ENCODE measurements around the gene ACTN4.
A peak's percentile ranks its signal among the peaks of the same experiment; 100 is the strongest.

The ACTN4 gene

DNA sequence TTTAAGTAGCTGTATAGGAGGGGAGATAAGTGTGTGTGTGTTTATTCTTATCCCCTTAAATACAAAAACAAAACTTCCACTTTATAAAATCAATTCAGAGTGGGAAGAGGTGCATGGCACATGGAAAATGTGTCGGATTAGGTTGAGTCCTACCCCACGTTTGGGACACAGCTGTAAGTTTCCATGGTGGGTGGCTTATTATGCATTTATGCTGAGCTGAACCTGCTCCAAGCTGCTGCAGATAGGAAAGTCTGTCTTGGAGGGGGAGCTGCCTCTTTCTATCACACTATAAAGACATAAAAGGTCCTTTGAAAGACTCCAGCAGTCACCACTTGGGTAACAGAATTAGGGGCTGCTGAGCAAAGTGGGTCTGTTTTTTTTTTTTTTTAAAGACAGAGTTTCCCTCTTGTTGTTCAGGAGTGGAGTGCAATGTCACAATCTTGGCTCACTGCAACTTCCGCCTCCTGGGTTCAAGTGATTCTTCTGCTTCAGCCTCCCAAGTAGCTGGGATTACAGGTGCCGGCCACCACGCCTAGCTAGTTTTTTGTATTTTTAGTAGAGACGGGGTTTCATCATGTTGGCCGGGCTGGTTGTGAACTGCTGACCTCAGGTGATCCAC is 15.2 kb downstream of the ACTN4 start:
- DNase-seq = no peak

DNA sequence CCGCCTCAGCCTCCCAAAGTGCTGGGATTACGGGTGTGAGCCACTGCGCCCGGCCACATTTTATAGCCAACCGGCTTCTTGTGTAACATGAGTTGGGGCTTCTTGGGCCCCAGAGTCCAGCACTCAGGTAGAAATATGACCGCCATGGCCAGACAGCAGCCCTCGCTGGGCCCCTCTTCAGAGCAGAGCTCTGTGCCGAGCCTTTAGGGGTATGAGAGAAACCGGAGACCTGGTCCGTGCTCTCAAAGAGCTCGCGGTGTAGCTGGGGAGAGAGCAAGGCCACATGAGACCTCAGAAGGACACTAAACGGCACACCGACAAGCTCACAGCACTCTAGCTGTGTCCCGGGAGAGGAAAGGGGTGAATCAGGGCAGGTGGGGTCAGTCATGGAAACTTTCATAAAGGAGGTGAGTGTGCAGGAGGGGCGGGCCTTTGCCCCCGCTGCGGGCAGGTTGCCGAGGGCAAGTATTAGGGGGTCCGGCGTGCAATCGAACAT is 15.8 kb downstream of the ACTN4 start:
- no peak for DNase-seq

GRCh38 chr19:38663957-38664502 is 16.6 kb downstream of the ACTN4 start:
- no peak for DNase-seq

GRCh38 chr19:38664503-38665211 is 17.2 kb downstream of the ACTN4 start:
- DNase-seq = no peak

GRCh38 chr19:38665219-38665931 is 17.9 kb downstream of the ACTN4 start:
- DNase-seq = no peak

DNA sequence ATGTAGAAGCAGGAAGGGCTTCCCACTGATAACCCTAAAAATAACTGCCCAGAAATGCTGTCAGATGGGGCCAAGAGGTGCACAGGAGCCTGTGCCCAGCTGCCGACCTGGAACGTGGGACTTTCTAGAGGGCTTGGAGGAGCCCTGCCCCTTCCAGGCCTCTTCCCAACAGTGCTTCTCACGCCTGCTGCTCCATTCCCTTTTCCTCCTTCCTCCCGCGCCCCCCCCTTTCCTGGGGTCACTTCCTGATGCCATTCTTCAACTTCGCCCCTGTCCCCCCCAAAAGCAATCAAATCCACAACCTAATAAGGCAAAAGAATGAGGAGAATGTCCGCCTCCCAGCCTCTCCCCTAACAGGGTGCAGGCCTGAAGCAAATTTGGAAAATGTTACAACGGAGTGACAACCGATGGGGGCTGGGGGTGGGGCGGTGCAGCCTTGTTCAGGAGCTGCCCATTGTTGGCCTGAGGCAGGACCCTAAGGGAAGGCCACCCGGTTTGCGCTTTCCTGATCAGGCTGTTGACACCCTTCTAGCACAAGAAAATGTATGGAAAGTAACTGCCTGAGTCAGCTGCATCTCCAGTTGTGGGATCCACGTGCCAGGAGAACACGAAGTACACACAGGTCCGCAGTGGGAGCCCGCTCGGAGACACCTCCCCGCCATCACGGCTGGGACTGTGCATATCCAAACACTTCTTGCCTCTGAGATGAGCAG is 18.7 kb downstream of the ACTN4 start:
- DNase-seq = no peak

GRCh38 chr19:38666663-38667511 is 19.4 kb downstream of the ACTN4 start:
- DNase-seq = no peak

DNA sequence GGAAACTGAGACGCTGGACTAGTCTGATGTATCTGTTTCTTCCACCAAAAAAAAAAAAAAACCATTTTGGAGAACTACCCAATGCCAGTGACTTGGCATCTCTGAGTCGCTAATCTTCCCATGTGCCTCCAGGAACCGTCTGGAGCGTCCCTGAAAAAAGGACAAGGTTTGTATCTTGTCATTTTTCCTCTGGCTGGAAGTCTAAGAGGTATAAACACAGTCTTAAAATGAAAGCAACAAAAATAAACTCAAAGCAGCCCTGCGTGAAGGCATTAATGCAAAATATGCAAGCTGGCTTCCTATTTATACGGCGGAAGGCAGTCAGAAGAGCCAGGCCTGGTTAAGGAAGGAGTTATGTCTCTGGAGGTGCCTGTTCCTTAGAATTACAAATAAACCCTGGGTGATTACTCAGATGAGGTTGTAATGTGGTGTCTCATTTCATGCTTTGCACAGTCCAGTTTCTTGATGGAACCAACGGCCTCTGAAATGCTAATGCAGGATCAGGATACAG is 20.3 kb downstream of the ACTN4 start:
- no peak for DNase-seq

GRCh38 chr19:38669552-38669951 is 22.1 kb downstream of the ACTN4 start:
- DNase-seq = no peak

GRCh38 chr19:38670921-38671398 is 23.5 kb downstream of the ACTN4 start:
- DNase-seq = peak; percentile 12

DNA sequence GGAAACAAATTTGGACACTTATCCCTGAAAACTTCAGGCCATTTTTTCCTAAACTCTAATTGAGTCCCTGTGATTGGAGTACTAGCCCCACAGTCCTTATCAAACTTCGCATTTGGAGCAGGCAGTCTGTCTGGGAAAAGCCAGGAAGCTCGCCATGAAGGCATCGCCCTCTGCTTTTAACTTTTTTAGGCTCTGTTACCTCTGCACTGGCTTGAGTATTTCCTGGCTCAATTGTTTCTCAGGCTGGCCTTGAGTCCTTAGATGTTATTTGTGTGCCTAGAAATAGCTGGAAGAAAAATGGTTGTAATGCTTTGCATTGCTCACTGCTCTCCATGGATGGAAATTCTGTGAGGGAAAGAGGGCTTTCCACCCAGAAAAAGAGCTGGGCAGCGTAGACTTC is 24.2 kb downstream of the ACTN4 start:
- no peak for DNase-seq

GRCh38 chr19:38673030-38673429 is 25.6 kb downstream of the ACTN4 start:
- DNase-seq = no peak

GRCh38 chr19:38674388-38675171 is 27.1 kb downstream of the ACTN4 start:
- no peak for DNase-seq

GRCh38 chr19:38675611-38676010 is 28.2 kb downstream of the ACTN4 start:
- no peak for DNase-seq

- DNase-seq = peak; percentile 52
These were observed 28.8 kb downstream of the ACTN4 start for GRCh38 chr19:38676023-38676877.

DNA sequence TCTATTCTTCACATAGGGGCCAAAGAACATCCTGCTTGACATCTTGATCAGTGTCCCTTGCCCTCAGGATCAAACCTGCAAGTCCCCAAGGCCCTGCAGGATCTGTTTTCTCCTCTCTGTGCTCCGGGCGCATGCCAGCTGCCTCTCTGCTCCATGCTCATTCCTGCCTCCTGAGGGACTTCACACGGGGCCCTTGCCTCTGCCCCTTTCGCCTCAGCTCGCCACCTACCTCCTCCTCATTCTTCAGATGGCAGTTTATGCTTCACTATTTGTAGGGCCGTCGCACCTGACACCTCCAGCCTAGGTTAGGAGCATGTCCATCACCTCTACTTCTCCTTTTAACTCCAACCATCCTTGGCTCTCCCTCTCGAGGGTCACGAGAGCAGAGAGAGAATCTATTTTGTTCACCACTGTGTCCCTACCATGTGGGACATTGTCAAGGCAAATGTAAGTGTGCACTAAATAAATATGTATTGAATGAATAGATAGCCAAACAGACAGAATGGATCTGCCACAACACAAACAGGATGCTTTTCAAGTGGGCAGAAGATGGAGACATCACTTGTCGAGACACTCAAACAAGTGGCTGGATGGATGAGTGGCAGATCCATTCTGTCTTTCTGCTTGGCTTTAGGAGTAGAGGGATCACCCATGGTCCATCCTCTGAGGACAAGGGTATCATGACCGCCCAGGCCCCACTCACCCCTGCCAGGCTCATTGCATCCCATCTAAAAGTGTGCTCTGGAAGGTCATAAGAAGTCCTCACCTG is 29.6 kb downstream of the ACTN4 start:
- DNase-seq = peak; percentile 24

- no peak for DNase-seq
These were observed 30.9 kb downstream of the ACTN4 start for GRCh38 chr19:38678217-38678890.

- no peak for DNase-seq
These were observed 31.5 kb downstream of the ACTN4 start for GRCh38 chr19:38678891-38679494.

Data from NCI-H510A treated with DMSO at 0.1 percent for 48 hours (cell line).